GM19324 (cell line): ENCODE measurements around the gene CEP104.

Experiments used
- ATAC-seq: cut with Tn5 transposase; IDR thresholded peaks from one replicate; pipeline ENCODE4 v1.9.1; 2021; ENCODE audit warnings: mild to moderate bottlenecking, moderate library complexity; ENCODE audit not compliant: unreplicated experiment, low FRiP score

CEP104 gene

GRCh38 chr1:3872546-3872945 lies 15.5 kb upstream of the CEP104 start:
- ATAC-seq: no peak

DNA sequence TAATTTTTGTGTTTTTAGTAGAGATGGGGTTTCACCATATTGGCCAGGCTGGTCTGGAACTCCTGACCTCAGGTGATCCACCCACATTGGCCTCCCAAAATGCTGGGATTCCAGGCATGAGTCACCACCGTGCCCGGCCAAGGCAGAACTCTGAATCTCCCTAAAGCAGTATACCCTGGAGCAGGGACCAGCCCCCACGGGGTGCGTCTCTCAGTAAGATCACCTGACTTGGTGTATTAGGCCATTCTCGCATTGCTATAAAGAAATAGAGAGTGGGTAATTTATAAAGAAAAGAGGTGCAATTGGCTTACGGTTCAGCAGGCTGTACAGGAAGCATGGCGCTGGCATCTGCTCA lies 14.4 kb upstream of the CEP104 start:
- ATAC-seq: no peak

DNA sequence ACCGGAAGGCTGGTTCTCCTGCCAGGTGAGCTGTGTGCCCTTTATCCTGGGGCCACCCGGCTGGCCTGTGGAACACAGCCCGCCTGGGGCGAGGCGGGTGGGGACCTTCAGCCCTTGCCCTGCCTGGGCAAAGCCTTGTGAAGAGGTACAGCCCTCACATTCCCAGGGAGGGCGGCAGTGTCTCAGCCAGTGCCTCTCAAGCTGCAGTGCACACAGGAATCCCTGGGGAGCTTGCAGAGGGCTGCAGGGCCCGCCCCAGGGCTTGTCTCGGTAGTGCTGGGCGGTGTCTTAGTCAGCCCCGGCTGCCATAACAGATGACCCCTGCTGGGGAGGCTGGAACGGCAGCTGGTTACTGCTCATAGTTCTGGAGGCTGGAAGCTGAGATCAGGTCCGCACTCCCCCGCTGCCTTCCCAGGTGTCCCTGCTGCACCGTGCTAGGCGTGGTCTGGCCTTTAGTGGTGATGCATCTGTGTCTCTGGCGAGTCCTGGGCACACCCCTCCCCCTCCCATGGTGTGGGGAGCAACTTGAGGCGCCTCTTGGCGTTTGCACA lies 12.8 kb upstream of the CEP104 start:
- no peak for ATAC-seq

DNA sequence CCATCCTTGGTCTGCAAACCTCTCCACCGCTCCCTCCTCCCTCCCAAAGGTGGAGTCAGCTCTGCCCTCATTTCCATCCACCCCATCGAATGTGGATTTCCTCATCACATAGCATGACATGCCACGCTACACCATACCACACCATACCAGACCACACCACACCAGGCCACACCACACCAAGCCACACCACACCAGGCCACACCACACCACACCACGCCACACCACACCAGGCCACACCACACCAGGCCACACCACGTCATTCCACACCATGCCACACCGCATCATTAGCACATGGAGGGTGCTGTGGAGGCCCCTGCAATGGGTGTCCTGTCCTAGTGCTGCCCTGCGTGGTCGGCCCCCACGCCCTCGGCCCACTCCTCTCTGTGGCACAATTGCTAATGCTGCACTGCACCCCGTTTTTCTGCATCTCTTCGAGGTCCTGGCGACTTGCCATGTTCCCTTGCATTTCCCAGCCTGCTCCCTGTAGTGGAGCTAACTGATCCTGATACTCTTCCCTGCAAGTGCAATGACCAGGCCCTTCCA lies 11.5 kb upstream of the CEP104 start:
- ATAC-seq: no peak

GRCh38 chr1:3865606-3866160 lies 8.7 kb upstream of the CEP104 start:
- ATAC-seq: no peak

- no peak for ATAC-seq
Observed at GRCh38 chr1:3864884-3865283, 7.9 kb upstream of the CEP104 start.

DNA sequence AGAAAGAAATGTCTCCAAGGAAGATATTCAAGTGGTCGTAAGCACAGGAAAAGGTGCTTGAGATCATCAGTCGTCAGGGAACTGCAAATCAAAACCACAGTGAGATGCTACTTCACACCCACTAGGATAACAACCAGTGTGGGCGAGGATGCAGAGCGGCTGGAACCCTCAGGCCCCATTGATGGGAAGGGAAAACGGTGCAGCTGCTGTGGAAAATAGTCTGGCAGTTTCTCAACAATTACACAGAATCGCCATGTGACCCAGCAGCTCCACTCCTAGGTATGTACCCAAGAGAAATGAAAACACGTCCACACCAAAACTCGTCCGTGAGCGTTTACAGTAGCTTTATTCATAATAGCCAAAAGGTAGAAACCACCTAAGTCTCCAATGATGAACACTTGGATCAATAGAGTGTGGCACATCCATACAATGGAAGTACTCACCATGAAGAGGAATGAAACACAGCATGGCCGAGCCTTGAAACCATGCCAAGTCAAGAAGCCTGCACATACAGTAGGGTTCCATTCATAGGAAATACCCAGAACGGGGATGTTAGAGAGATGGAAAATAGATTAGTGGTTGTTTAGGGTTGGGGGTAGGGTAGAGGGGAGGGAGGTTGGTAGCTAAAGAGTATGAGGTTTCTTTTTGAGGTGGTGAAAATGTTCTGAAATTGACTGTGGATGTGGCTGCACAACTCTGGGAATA lies 6.4 kb upstream of the CEP104 start:
- no peak for ATAC-seq

- ATAC-seq: no peak
Observed at GRCh38 chr1:3858231-3858981, 1.4 kb upstream of the CEP104 start.

DNA sequence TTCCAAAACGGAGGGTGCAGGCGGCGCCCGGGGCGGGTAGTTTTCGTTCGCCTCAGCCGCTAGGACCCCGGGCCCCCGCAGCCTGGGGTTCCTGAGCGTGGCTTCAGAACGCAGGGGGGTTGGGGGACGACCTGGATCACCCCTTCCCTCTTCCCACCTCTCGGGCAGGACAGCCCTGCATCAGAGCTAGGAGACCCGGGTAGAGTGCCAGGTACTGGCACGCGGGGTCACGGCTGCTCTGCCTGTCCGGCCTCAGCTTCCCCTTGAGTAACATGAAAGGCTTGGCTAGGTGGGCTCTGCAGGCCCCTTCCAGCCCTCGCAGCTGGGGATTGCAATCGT lies 749 bp upstream of the CEP104 start:
- no peak for ATAC-seq

- ATAC-seq: no peak
Observed at GRCh38 chr1:3852711-3853485, 4.1 kb downstream of the CEP104 start.

DNA sequence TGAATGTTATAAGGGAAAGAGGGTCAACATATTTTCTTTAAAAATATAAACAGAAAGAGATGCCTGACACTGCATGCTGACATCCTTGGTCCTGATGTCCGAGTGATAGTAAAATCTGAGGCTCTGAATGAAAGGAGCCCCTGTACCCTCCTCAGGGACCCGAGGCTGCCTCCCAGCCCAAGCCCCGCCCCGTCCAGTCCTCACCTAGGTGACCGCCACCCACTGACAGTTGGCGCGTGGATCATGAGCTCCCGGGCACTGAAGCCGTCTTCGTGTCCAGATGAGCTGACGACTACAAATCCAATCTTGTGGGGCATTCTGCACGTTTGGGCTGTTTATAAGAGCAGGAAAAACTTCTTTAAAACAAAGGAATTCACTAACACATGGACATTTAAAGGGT lies 4.9 kb downstream of the CEP104 start:
- ATAC-seq: no peak

DNA sequence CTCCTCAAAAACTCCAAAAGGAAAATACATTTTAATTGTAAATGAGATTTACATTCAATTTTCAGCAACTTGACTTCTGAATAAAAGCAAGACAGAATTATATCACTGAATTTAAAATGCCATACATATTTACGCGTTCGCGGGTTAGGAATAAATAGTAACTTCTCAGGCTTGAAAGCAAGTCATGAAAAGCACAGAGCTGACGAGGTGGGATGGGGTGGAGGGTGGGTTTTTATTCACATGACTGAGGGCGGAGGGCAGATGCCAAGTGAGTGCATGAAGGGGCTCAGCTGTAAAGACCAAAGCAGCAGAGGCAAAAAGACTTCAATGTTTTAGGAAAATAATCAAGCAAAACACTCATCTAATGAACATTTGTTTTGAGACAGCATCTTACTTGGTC lies 5.7 kb downstream of the CEP104 start:
- ATAC-seq: no peak

DNA sequence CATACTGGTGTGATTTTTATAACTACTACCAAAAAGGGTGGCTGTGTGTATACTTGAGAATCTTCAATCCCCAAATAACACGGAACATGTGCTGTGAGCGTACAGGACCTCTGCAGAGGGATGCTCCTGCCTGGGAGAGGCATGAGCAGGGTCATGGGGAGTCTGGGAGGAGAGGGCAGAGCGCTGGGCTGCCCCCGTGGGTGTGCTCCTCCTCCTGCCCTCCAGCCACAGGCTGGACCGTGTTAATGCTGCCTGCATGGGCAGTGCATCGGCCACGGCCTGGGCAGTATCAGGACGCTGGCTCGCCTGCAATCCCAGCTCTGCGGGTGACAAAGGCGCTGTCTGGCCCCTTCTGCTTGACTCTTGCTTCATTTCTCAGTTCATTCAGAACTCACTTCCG lies 6.2 kb downstream of the CEP104 start:
- no peak for ATAC-seq

- no peak for ATAC-seq
Observed at GRCh38 chr1:3847081-3847480, 9.9 kb downstream of the CEP104 start.

GRCh38 chr1:3846541-3846940 lies 10.5 kb downstream of the CEP104 start:
- ATAC-seq: no peak

DNA sequence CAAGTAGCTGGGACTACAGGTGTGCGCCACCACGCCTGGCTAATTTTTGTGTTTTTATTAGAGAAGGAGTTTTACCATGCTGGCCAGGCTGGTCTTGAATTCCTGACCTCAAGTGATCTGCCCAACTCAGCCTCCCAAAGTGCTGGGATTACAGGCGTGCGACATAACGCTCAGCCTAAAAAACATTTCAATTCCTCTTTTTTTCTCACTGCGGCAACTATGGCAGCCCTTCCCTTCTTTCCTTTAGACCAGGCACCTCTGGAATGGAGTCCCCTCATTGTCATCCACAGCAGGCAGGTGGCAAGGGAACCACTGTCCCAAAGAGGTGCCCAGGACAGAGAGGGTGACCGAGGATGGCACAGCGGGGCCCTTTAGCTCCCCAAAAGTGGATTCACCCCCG lies 14.1 kb downstream of the CEP104 start:
- ATAC-seq: no peak

GRCh38 chr1:3841491-3841890 lies 15.5 kb downstream of the CEP104 start:
- ATAC-seq: no peak

DNA sequence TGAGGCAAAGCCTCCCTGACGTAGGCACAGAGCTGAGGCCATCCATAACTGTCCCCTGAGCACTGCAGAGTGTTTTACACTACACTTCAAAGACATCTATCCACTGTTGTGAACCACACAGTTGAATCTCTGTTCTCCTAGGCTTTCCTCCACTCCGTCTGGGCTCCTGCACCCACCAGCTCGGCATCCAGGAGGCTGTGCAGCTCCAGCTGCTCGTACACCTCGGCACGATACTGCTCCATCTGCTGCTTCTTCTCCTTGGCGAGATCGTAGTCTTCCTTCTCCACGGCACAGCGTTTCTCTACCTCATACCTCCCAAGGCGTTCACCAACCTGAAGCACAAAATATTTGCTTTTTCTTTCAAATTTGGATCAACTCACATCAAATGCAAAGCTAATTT lies 18.2 kb downstream of the CEP104 start:
- no peak for ATAC-seq

DNA sequence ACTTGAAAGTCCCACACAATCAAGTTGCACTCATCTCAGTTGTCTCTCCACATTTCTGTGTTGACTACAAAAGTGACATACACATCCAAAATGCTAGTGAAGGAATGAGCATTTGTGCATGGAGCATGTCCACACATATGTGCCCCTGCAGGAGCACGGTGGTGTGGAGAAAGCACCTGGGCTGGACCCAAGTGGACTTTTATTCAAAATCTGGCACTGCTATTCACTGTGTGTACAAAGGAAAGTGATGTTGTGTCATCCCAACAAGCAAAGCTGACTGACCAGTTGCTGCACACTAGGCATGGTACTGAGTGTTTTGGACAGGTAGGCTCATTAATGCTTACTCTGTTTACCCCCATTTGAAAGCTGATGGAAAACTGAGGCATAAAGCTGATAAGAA lies 19.3 kb downstream of the CEP104 start:
- no peak for ATAC-seq

DNA sequence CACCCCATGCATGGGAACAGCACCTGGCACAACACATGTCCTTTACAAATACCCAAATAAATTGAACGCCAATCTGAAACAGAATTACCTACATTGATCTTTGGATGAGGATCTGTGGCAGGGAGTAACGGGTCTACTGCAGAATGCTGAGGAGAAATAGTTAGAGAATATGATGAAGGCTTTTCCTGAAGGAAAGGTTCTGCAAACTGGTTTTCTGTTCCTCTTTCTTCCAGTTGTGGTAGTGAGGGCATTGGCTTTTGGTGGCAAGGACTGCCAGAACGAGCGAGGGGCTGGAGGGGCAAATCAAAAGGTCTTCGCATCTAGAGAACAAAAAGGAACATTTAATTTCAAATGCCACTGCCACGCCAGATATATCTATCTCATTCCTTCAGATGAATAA lies 19.8 kb downstream of the CEP104 start:
- ATAC-seq: no peak

DNA sequence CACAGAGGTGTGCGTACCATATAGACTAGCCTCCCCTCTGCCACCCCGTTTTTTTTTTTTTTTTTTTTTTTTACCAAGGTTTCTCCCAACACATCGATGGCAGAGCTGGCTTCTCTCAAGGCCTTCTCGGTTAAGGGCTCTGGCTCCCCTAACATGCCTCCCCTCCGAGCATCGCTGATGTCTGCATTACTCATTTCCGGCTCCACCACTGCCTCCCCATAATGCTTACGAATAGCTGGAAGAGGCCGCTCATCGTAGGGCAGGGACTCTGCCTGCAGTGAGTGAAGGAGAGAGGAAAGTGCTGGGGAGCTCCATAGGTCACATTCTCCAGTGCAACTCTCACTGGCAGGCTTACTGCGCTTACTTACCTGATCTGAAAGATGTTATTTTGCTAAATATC lies 20.6 kb downstream of the CEP104 start:
- ATAC-seq: no peak
